Sigmoid colon (tissue), 7 donors: Measurements from ENCODE around the gene C19orf73. TPM values are rescaled to one million over a fixed set of nuclear protein-coding genes. Genes with fewer than 3 reads are reported as not detected.

Experiments
- DNase-seq: peaks from one replicate; pipeline ENCODE4 v3.0.0-alpha.2; 2019
- H3K27ac ChIP-seq, 4 donors: fragments of 200-600 bp; sonication (generic); one replicate each; pipeline ENCODE4 v1.5.1; 2016 to 2019; ENCODE audit warnings: mild to moderate bottlenecking in 1 of 4
- H3K27me3 ChIP-seq, 3 donors: fragments of 200-600 bp; sonication (generic); one replicate each; pipeline ENCODE4 v1.5.1; 2019; ENCODE audit warnings: mild to moderate bottlenecking in 1 of 3
- H3K36me3 ChIP-seq, 4 donors: fragments of 200-600 bp; sonication (generic); one replicate each; pipeline ENCODE4 v1.5.1; 2016 to 2019
- H3K4me1 ChIP-seq, 4 donors: fragments of 200-600 bp; sonication (generic); one replicate each; pipeline ENCODE4 v1.5.1; 2017 to 2019
- H3K4me3 ChIP-seq, 4 donors: fragments of 200-600 bp; sonication (generic); one replicate each; pipeline ENCODE4 v1.5.1; 2017 to 2019; ENCODE audit warnings: mild to moderate bottlenecking in 2 of 4, moderate library complexity in 1 of 4
- H3K9me3 ChIP-seq, 4 donors: fragments of 200-600 bp in 3 of 4; sonication (generic) in 3 of 4; one replicate each; pipeline versions ENCODE4 v1.5.1 to v1.6.1; 2013 to 2019
- EP300 ChIP-seq, 4 donors: sonication (generic); formaldehyde crosslinking; IDR thresholded peaks; one replicate each; pipeline ENCODE4 v1.6.1; 2017; ENCODE audit warnings: antibody characterized with exemption in 4 of 4
- POLR2A ChIP-seq, 2 donors: fragments of 450-650 bp; IDR thresholded peaks; one replicate each; pipeline ENCODE4 v1.6.1; 2016; ENCODE audit warnings: antibody characterized with exemption in 2 of 2, mild to moderate bottlenecking in 2 of 2, moderate library complexity in 2 of 2
- POLR2AphosphoS5 ChIP-seq, 4 donors: sonication (generic); formaldehyde crosslinking; IDR thresholded peaks; one replicate each; pipeline ENCODE4 v1.6.1; 2017; ENCODE audit warnings: antibody characterized with exemption in 4 of 4
- WGBS, 2 donors: extraction: QIAGEN DNeasy Blood & Tissue Kit; methylation state at CpG; one replicate each; pipeline ENCODE4 v1.1.7; 2013; 5-methylcytosine and 5-hydroxymethylcytosine counted together
- intact Hi-C: fragments of 100-400 bp; cut with DNase I; formaldehyde crosslinking; loops from one replicate; pipeline ENCODE4 v1.15.1; 2023
- polyA plus RNA-seq, 3 donors: library from polyadenylated mRNA; stranded (reverse); fragments of 200-250 nt; gene quantifications; one replicate each; pipeline ENCODE4 v1.2.3, GENCODE V29; 2013
- total RNA-seq, 4 donors: library from RNA; depleted of rRNA; stranded (reverse); fragments of >200 nt; gene quantifications; one replicate each; pipeline ENCODE4 v1.1.0, GENCODE V29; 2016
- TF ChIP-seq, protein P1 (sequence below), 4 experiments: fragments of 450-650 bp in 3 of 4; fragments of 200-600 bp in 1 of 4; IDR thresholded peaks; one replicate each; pipeline ENCODE4 v1.5.1; 2016 to 2019; ENCODE audit warnings: antibody characterized with exemption in 4 of 4, mild to moderate bottlenecking in 3 of 4, moderate library complexity in 2 of 4
- donor health status: healthy with polysubstance abuse.
- donor health status: Bipolar disorder and iron deficiency.
- donor health status: healthy.

Gene C19orf73
- total and polyA plus RNA-seq, 7 donors, result 1.6 to 5.1 (median 2.3) TPM; not detected in 1

DNA sequence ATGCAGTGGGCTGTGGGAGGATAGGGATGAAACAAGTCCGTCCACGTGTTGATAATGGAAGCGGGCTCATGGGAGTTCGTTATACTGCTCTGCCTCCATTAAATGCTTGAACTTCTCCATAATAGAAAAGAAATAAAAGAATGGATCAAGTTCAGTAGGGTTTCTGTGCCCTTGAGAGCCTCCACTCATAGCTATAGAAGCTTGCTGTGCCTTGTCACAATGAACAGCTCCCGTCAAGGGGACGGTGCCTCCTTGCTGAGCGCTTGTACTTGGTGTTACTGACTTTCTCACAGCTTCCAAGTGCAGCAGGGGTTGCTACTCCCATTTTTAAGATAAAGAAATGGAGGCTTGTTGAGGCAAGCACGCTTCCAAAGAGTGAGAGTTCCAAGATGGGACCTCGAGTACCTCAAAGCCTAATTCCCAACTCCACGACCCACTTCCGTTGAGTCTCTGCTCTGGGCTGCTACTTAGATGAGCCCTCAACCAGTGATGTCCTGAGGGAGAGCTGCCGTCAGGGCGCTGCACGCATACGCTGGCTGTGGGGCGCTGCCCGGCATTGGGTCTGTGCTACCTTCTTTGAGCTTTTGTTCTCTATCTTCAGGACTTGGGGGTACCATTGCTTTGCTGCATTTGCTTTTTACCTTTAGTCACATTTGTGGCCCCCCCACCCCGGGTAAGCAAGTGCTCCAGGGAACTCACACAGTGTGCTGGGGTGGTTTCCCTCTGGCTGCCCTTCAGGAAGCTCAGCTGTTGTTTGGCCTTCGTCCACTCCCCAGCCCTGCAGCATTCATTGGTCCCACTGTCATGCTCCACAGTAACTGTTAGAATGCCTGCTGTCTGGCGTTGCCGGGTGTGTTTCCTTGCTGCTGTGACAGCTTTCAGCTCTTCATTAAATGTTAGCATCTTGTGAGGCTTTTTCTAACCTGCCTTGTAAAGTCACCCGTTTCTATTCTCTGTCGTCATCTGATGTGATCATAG is 24.1 kb downstream of the C19orf73 start:
- peaks cover 47 to 98% (median 76%) of the 10 kb centered on the region in 4 donors for H3K36me3 ChIP-seq
- no peak for TF ChIP-seq POLR2A (IDR thresholded peaks at IDR 0.05)
- no peak for TF ChIP-seq POLR2AphosphoS5 (IDR thresholded peaks at IDR 0.05)
- TF ChIP-seq, protein P1, sequence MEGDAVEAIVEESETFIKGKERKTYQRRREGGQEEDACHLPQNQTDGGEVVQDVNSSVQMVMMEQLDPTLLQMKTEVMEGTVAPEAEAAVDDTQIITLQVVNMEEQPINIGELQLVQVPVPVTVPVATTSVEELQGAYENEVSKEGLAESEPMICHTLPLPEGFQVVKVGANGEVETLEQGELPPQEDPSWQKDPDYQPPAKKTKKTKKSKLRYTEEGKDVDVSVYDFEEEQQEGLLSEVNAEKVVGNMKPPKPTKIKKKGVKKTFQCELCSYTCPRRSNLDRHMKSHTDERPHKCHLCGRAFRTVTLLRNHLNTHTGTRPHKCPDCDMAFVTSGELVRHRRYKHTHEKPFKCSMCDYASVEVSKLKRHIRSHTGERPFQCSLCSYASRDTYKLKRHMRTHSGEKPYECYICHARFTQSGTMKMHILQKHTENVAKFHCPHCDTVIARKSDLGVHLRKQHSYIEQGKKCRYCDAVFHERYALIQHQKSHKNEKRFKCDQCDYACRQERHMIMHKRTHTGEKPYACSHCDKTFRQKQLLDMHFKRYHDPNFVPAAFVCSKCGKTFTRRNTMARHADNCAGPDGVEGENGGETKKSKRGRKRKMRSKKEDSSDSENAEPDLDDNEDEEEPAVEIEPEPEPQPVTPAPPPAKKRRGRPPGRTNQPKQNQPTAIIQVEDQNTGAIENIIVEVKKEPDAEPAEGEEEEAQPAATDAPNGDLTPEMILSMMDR (IDR thresholded peaks at IDR 0.05), result no peak
- no peak for TF ChIP-seq EP300 (IDR thresholded peaks at IDR 0.05)
- H3K4me3 ChIP-seq, result no peak overlapping the region
- no peaks in the 10 kb centered on the region for H3K27me3 ChIP-seq
- intact Hi-C loops, result loop anchor here (5.0 kb wide), 1 partner anchor 113 kb away; no protein-coding TSS in a partner anchor
- no peaks in the 10 kb centered on the region for H3K4me1 ChIP-seq
- DNase-seq, result no peak
- 83 to 85% methylated on average over 23 of the region's 23 CpGs for WGBS, 2 donors
- H3K27ac ChIP-seq, result no peak overlapping the region
- H3K9me3 ChIP-seq, result no peaks in the 10 kb centered on the region

DNA sequence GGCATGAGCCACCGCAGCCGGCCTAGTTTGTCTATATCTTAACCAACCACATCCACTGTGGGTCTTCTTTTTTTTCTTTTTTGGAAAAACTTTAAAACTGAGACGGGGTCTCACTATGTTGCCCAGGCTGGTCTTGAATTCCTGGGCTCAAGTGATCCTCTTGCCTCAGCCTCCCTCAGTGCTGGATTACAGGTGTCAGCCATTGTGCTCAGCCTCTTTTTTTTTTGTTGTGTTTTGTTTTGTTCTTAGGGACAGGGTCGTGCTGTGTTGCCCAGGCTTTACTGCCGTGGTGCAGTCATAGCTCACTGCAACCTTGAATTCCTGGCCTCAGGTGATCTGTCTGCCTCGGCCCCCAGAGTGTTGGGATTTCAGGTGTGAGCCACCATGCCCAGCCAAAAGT is 26.3 kb downstream of the C19orf73 start:
- TF ChIP-seq EP300 (IDR thresholded peaks at IDR 0.05), result no peak
- TF ChIP-seq POLR2A (IDR thresholded peaks at IDR 0.05), result no peak
- no peak for TF ChIP-seq POLR2AphosphoS5 (IDR thresholded peaks at IDR 0.05)
- TF ChIP-seq, protein P1 (IDR thresholded peaks at IDR 0.05), result no peak
- Histone ChIP-seq H3K4me3 (no peak overlapping the region), H3K27me3 (no peaks in the 10 kb centered on the region), H3K4me1 (peaks cover 0 to 11% (median 9%) of the 10 kb centered on the region in 4 donors), H3K36me3 (peaks cover 36 to 96% (median 62%) of the 10 kb centered on the region in 4 donors), H3K9me3 (no peaks in the 10 kb centered on the region), H3K27ac (no peak overlapping the region)
- WGBS, 2 donors, result 90 to 94% methylated on average over 6 of the region's 6 CpGs
- intact Hi-C loops, result no loop called here
- DNase-seq, result no peak

DNA sequence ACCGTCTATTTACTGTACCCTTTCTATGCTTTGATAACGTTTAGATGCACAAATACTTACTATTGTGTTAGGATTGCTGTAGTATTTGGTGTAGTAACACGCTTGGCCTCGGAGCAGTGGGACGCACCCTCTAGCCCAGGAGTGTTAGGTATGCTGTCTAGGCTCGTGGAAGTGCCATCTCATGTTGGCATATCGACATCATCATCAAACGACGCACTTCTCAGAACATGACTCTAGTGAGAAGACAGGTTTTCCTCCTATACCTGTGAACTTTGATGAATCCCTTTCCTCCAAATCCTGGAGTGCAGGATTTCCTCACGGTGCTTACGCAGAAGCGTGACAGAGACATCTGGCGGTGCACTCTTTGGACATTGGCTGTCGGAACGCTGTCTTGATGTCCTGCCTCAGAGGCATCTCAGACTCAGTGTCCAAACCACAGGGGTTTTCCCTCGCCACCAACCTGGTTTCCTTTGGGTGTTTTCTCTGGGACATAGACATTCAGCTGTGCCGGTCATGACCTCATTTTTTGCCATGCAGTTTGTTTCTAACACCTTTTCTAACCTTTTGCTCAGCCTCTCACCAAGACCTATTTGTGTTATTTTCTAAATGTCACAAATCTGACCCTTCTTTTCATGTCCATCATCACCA is 27.4 kb downstream of the C19orf73 start:
- peaks cover 0 to 22% (median 20%) of the 10 kb centered on the region in 4 donors for H3K4me1 ChIP-seq
- WGBS, 2 donors, result 89 to 92% methylated on average over 17 of the region's 17 CpGs
- no peaks in the 10 kb centered on the region for H3K27me3 ChIP-seq
- H3K36me3 ChIP-seq, result peaks cover 39 to 88% (median 55%) of the 10 kb centered on the region in 4 donors
- TF ChIP-seq EP300 (IDR thresholded peaks at IDR 0.05) (no peak), POLR2AphosphoS5 (IDR thresholded peaks at IDR 0.05) (no peak), POLR2A (IDR thresholded peaks at IDR 0.05) (no peak)
- TF ChIP-seq, protein P1 (IDR thresholded peaks at IDR 0.05), result no peak
- H3K9me3 ChIP-seq, result no peaks in the 10 kb centered on the region
- no peak overlapping the region for H3K4me3 ChIP-seq
- intact Hi-C loops, result no loop called here
- H3K27ac ChIP-seq, result no peak overlapping the region
- no peak for DNase-seq

DNA sequence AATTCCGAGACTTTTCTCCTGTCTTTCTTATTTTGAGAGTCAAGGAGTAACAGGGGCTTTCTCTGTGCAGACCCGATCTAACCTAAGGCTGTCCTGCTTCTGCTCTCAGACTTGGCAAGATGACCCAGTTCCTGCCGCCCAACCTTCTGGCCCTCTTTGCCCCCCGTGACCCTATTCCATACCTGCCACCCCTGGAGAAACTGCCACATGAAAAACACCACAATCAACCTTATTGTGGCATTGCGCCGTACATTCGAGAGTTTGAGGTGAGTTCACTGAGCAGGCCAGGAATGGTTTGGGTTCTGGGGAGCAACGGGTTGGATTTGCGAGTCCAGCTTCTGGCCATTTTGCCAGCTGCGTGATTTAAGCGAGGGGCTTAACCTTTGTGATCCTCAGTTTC is 32.6 kb downstream of the C19orf73 start:
- Histone ChIP-seq H3K4me3 (peak overlapping the region; percentile 74 to 85 (median 80)), H3K27me3 (no peaks in the 10 kb centered on the region), H3K9me3 (no peaks in the 10 kb centered on the region), H3K36me3 (peaks cover 15 to 36% (median 16%) of the 10 kb centered on the region in 4 donors), H3K27ac (peak overlapping the region in 3 of 4 donors; percentile 90 to 96 (median 91)), H3K4me1 (peaks cover 0 to 34% (median 32%) of the 10 kb centered on the region in 4 donors)
- TF ChIP-seq EP300 (IDR thresholded peaks at IDR 0.05) (no peak), POLR2A (IDR thresholded peaks at IDR 0.05) (no peak), POLR2AphosphoS5 (IDR thresholded peaks at IDR 0.05) (no peak)
- TF ChIP-seq, protein P1 (IDR thresholded peaks at IDR 0.05), result no peak
- intact Hi-C loops, result loop anchor here (10.0 kb wide), 1 partner anchor 369 kb away; the partner anchor contains the start of genes ALDH16A1 and PIH1D1
- DNase-seq, result no peak
- 17 to 50% methylated on average over 11 of the region's 11 CpGs for WGBS, 2 donors
